IPS-15b (cell line): ENCODE data around the gene FZR1.

Experiments used
- H3K27me3 ChIP-seq: one replicate; pipeline ENCODE4 v1.6.1; 2013; ENCODE audit warnings: low read length; ENCODE audit not compliant: control insufficient read depth, insufficient read depth
- H3K36me3 ChIP-seq: one replicate; pipeline ENCODE4 v1.6.1; 2013; ENCODE audit warnings: low read length; ENCODE audit not compliant: control insufficient read depth, insufficient read depth
- H3K4me1 ChIP-seq: one replicate; pipeline ENCODE4 v1.6.1; 2013; ENCODE audit warnings: mild to moderate bottlenecking, low read length; ENCODE audit not compliant: control insufficient read depth, insufficient read depth
- H3K4me3 ChIP-seq: one replicate; pipeline ENCODE4 v1.5.1; 2013; ENCODE audit warnings: low read depth, low read length
- H3K9ac ChIP-seq: one replicate; pipeline ENCODE4 v1.6.1; 2013; ENCODE audit warnings: low read depth, mild to moderate bottlenecking, low read length
- H3K9me3 ChIP-seq: one replicate; pipeline ENCODE4 v1.6.1; 2013; ENCODE audit warnings: mild to moderate bottlenecking, low read length; ENCODE audit not compliant: control insufficient read depth, insufficient read depth

FZR1 gene

GRCh38 chr19:3465552-3465951 is 40.6 kb upstream of the FZR1 start:
- no peaks in the 10 kb centered on the region for H3K9me3 ChIP-seq
- H3K27me3 ChIP-seq, result peaks cover 54% of the 10 kb centered on the region
- H3K36me3 ChIP-seq, result no peaks in the 10 kb centered on the region
- no peak overlapping the region for H3K4me3 ChIP-seq
- no peaks in the 10 kb centered on the region for H3K4me1 ChIP-seq
- no peak overlapping the region for H3K9ac ChIP-seq

GRCh38 chr19:3466635-3467034 is 39.5 kb upstream of the FZR1 start:
- H3K4me1 ChIP-seq, result no peaks in the 10 kb centered on the region
- no peak overlapping the region for H3K9ac ChIP-seq
- no peaks in the 10 kb centered on the region for H3K9me3 ChIP-seq
- H3K4me3 ChIP-seq, result no peak overlapping the region
- peaks cover 48% of the 10 kb centered on the region for H3K27me3 ChIP-seq
- no peaks in the 10 kb centered on the region for H3K36me3 ChIP-seq

GRCh38 chr19:3467437-3468198 is 38.5 kb upstream of the FZR1 start:
- H3K9ac ChIP-seq, result no peak overlapping the region
- peaks cover 40% of the 10 kb centered on the region for H3K27me3 ChIP-seq
- no peaks in the 10 kb centered on the region for H3K9me3 ChIP-seq
- no peak overlapping the region for H3K4me3 ChIP-seq
- H3K36me3 ChIP-seq, result no peaks in the 10 kb centered on the region
- no peaks in the 10 kb centered on the region for H3K4me1 ChIP-seq

GRCh38 chr19:3468211-3468610 is 37.9 kb upstream of the FZR1 start:
- Histone ChIP-seq H3K36me3 (no peaks in the 10 kb centered on the region), H3K9me3 (no peaks in the 10 kb centered on the region), H3K9ac (no peak overlapping the region), H3K4me1 (no peaks in the 10 kb centered on the region), H3K27me3 (peaks cover 34% of the 10 kb centered on the region), H3K4me3 (no peak overlapping the region)

GRCh38 chr19:3469638-3470499 is 36.2 kb upstream of the FZR1 start:
- H3K36me3 ChIP-seq, result no peaks in the 10 kb centered on the region
- no peak overlapping the region for H3K9ac ChIP-seq
- no peaks in the 10 kb centered on the region for H3K9me3 ChIP-seq
- no peak overlapping the region for H3K4me3 ChIP-seq
- no peaks in the 10 kb centered on the region for H3K4me1 ChIP-seq
- H3K27me3 ChIP-seq, result peaks cover 28% of the 10 kb centered on the region

GRCh38 chr19:3470500-3471128 is 35.5 kb upstream of the FZR1 start:
- Histone ChIP-seq H3K27me3 (peaks cover 28% of the 10 kb centered on the region), H3K36me3 (no peaks in the 10 kb centered on the region), H3K4me3 (no peak overlapping the region), H3K4me1 (no peaks in the 10 kb centered on the region), H3K9me3 (no peaks in the 10 kb centered on the region), H3K9ac (no peak overlapping the region)

- Histone ChIP-seq H3K9me3 (no peaks in the 10 kb centered on the region), H3K36me3 (no peaks in the 10 kb centered on the region), H3K9ac (no peak overlapping the region), H3K4me1 (no peaks in the 10 kb centered on the region), H3K27me3 (peaks cover 19% of the 10 kb centered on the region), H3K4me3 (no peak overlapping the region)
Measured at GRCh38 chr19:3471954-3472655, 34.0 kb upstream of the FZR1 start.

- H3K9ac ChIP-seq, result no peak overlapping the region
- H3K9me3 ChIP-seq, result no peaks in the 10 kb centered on the region
- H3K4me3 ChIP-seq, result no peak overlapping the region
- H3K4me1 ChIP-seq, result no peaks in the 10 kb centered on the region
- H3K36me3 ChIP-seq, result no peaks in the 10 kb centered on the region
- H3K27me3 ChIP-seq, result peaks cover 25% of the 10 kb centered on the region
Measured at GRCh38 chr19:3474010-3474409, 32.1 kb upstream of the FZR1 start.

- H3K9me3 ChIP-seq, result no peaks in the 10 kb centered on the region
Measured at GRCh38 chr19:3474614-3475013, 31.5 kb upstream of the FZR1 start.

GRCh38 chr19:3475449-3475848 is 30.7 kb upstream of the FZR1 start:
- H3K27me3 ChIP-seq, result peaks cover 11% of the 10 kb centered on the region
- H3K36me3 ChIP-seq, result no peaks in the 10 kb centered on the region
- no peak overlapping the region for H3K9ac ChIP-seq
- H3K4me3 ChIP-seq, result no peak overlapping the region
- H3K9me3 ChIP-seq, result no peaks in the 10 kb centered on the region
- no peaks in the 10 kb centered on the region for H3K4me1 ChIP-seq

More at GRCh38 chr19:3474614-3475013, 31.5 kb upstream of the FZR1 start:
- no peak overlapping the region for H3K9ac ChIP-seq
- H3K27me3 ChIP-seq, result peaks cover 19% of the 10 kb centered on the region
- H3K36me3 ChIP-seq, result no peaks in the 10 kb centered on the region
- no peaks in the 10 kb centered on the region for H3K4me1 ChIP-seq
- H3K4me3 ChIP-seq, result no peak overlapping the region

- H3K27me3 ChIP-seq, result peaks cover 8% of the 10 kb centered on the region
- H3K4me3 ChIP-seq, result no peak overlapping the region
- no peaks in the 10 kb centered on the region for H3K9me3 ChIP-seq
- no peak overlapping the region for H3K9ac ChIP-seq
- no peaks in the 10 kb centered on the region for H3K36me3 ChIP-seq
- H3K4me1 ChIP-seq, result peaks cover 2% of the 10 kb centered on the region
Measured at GRCh38 chr19:3476830-3477229, 29.3 kb upstream of the FZR1 start.
